ENCODE data around the gene MCHR1. TPM values are rescaled to one million over a fixed set of nuclear protein-coding genes. Genes with fewer than 3 reads are reported as not detected.
"Not testable (repeated sequence)": the region's sequence is repeated elsewhere in the genome, so short reads cannot be mapped to it uniquely, and the experiment has no call there.

The MCHR1 gene
- total RNA-seq, 1 donor from 2014 or later: 0.62 TPM

- no peak for DNase-seq
Measured at GRCh38 chr22:40691532-40691931, 12.2 kb downstream of the MCHR1 start.

DNA sequence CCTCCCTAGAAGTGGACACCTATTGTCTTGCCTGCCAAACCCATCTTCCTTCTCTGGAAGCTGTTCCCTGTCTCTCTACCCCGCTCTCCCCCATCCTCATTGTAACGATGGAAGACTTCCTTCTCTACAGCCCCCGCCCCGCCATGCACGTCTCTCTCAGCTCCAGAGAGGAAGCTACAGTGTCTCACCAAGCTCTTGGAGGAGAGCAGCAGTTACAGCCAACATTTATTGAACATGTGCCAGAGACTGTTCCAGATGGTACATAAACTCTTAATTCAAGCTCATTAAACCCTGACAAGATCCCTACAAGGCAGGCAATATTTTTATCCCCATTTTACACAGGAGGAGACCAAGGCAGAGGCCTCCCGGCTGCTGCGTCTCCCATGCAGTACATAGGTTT, 15.1 kb downstream of the MCHR1 start:
- no peak for DNase-seq

- DNase-seq: no peak
Measured at GRCh38 chr22:40701274-40701673, 22.0 kb downstream of the MCHR1 start.

- DNase-seq: no peak
Measured at GRCh38 chr22:40703174-40703573, 23.9 kb downstream of the MCHR1 start.

DNA sequence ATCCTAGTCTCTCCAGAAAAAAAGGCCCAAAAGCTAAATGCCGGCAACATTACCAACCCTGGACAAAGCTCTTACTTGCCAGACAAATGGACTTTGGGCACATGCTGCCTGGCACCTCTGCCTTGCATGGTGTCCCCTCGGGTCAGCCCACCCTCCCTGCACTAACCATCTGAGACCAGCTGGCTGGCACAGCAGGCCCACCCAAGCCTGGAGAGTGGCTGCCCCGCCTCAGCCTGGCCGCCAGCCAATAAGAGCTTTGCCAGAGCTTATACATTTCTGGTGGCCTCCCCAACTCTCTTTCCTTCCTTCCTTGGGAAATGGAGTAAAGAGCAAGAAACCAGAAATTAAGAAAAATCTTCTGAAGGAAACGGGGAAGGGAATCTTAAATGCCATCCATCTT, 24.5 kb downstream of the MCHR1 start:
- DNase-seq: no peak

DNA sequence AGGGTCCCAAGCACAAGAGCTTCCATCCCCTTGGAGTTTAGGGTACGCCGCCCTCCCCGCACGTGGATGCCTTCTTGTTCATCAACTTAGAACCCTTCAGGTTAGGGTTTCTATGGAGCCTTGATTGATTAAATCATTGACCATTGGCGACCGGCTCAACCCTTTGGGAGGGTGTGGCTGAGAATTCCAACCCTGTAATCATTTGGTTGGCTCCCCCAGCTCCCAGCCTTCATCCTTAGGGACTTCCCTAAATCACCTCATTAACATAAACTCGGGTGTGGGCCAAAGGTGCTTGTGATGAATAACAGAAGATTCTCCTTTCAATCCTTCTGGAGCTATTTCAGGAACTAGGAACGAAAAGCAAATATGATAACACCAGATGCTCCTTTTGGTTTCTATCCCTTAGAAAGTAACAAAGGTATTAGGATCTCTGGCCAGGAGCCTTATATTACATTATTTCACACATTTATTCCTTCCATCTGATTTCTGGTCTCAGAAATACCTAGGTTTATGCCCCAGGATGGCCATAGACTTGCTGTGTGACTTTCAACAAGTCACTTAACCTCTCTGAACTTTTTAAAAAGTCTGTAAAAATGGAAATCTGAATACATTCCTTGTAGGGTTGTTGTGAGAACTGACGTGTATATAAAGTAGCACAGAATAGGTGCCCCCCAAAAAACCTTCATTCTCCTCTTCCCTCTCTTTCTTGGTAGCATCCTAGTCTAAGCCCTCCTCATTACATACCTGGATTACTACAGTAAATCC, 26.8 kb downstream of the MCHR1 start:
- DNase-seq: no peak

GRCh38 chr22:40707154-40707553, 27.9 kb downstream of the MCHR1 start:
- DNase-seq: no peak

GRCh38 chr22:40708177-40708576, 28.9 kb downstream of the MCHR1 start:
- DNase-seq: no peak

DNA sequence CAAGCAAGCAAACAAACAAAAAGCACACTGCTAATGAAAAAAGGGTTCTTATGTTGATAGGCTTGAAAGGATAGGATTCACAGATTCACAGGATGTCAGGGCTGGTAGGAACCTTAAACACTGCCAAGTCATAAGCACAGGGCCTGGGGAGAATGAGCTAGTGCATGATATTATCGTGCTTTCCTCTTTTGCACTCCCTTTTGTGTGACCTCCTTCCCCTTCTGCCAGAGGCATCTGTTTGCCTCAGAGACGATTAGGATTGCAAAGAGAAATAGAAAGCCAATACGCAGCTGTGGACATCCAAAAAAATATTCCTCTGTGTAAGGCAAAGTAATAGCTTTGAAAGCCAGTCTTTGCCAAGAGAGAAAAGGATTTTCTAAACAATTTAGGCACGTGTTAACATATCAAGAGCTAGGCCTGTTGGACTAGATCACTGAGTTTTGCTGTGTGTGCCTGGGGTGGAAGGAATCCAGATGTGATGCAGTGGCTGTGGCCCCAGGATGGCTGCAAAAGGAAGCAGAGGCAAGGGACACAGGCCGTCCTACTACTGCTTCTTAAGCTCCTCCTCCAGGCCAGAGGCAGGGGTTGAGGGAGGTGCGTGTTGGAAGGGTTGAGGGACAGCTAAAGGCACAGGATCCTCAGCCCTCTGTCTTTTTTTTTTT, 30.6 kb downstream of the MCHR1 start:
- DNase-seq: no peak

GRCh38 chr22:40712311-40712710, 33.0 kb downstream of the MCHR1 start:
- no peak for DNase-seq

GRCh38 chr22:40714499-40715337, 35.4 kb downstream of the MCHR1 start:
- DNase-seq: no peak

DNA sequence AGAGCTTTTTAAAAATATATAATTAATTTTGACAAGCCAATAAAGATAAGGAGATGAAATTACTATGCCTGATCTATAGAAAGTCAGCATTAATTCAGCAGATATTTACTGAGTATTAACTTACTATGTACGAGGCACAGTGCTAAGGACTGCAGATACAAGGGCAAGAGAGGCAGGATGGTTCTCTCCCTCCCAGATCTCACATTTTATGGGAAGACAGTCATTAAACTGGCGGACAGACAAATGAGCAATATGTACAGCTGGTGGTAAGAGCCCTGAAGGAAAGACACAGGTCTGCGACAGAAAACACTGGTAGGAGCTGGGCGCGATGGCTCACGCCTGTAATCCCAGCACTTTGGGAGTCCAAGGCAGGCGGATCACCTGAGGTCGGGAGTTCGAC, 36.8 kb downstream of the MCHR1 start:
- DNase-seq: no peak

DNA sequence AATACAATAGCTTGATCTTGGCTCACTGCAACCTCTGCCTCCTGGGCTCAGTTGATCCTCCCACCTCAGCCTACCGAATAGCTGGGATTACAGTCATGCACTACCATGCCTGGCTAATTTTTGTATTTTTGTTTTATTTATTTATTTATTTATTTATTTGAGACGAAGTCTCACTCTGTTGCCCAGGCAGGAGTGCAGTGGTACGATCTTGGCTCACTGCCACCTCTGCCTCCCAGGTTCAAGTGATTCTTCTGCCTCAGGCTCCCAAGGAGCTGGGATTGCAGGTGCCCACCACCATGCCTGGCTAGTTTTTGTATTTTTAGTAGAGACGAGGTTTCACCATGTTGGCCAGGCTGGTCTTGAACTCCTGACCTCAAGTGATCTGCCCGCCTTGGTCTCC, 38.4 kb downstream of the MCHR1 start:
- not testable (repeated sequence) for DNase-seq

- DNase-seq: no peak
Measured at GRCh38 chr22:40718250-40719204, 39.2 kb downstream of the MCHR1 start.

- no peak for DNase-seq
Measured at GRCh38 chr22:40719599-40719998, 40.3 kb downstream of the MCHR1 start.

- DNase-seq: not testable (repeated sequence)
Measured at GRCh38 chr22:40720156-40720537, 40.9 kb downstream of the MCHR1 start.

DNA sequence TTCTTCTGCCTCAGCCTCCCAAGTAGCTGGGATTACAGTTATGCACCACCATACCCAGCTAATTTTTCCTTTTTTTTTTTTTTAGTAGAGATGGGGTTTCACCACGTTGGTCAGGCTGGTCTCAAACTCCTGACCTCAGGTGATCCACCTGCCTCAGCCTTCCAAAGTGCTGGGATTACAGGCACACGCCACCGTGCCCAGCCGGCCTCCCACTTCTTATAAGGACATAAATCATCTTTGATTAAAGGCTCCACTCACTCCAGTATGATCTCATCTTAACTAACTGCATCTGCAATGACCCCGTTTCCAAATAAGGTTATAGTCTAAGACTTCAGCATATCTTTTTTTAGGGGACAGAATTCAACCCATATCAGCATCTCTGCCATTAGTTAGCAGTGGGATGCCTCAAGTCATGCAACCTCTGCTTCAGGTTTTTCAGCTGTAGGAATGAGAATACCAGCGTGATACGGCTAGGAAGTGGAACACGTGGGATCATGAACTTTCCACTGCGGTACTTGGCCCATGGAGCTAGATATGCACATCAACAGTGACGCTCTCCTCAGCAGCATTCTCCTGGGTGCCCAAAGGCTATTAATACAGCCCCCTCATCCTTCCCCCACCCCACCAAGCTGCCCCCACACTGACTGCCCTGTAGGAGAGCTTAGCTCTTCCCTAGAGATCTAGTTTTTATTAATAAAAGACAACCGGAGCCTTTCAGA, 41.4 kb downstream of the MCHR1 start:
- DNase-seq: no peak

DNA sequence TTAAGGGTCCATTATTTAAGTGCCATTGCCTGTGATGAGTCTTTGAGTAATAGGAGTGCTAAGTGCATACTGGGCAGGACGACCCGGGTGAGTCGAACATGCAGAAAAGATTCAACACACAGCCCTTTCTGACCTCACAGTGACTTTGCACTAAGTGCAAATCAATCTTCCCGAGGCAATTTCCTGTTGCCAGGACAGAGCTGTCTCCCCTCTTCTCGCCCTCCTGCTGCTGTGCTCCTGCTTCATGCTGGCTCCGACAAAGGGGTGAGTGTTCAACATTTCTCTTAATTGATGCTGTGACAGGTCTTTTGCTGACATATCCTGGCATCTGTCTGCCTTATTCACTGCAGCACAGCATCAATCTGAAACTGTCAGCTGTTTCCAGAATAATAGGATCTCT, 42.0 kb downstream of the MCHR1 start:
- DNase-seq: no peak

DNA sequence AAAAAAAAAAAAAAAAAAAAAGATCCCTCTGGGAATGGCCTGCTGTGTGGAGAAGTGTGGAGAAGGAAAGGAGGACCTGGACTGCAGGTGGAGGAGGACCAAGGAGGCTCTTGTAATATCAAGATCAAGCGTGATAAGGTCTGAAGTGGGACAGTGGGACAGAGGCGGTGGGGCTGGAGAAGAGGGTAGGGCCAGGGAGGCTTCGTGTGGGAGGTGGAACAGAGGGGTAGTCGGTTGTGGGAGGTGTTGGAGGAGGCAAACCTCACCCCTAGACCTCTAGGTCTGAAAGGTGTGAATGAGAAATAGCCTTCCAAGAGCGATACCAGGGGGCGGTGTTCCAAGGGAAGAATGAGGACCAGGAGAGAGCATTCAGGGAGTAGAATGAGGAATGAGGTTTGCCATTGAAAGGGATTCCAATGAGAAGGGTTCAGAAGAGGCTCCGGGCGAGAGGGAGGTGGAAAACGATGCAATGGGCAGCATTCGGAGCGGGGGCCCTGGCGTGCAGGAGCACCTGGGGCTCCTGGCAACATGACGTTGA, 44.2 kb downstream of the MCHR1 start:
- no peak for DNase-seq

GRCh38 chr22:40726514-40726913, 47.2 kb downstream of the MCHR1 start:
- DNase-seq: no peak

Measured in occipital lobe (tissue), 2 donors.